ENCODE data around the gene AK9. TPM values are rescaled to one million over a fixed set of nuclear protein-coding genes. Genes with fewer than 3 reads are reported as not detected.

AK9 gene
- total RNA-seq, 1 donor from 2014 or later, result 4.5 TPM

GRCh38 chr6:109628158-109629000, 62.6 kb downstream of the AK9 start:
- no peak for DNase-seq (ENCODE audit: low read depth)
- TF ChIP-seq CTCF (conservative IDR thresholded peaks at IDR 0.05; ENCODE audit: low read depth, low read length), result no peak
- no peak overlapping the region for H3K4me3 ChIP-seq (ENCODE audit: low read depth, low read length)

- H3K4me3 ChIP-seq (ENCODE audit: low read depth, low read length), result no peak overlapping the region
- DNase-seq (ENCODE audit: low read depth), result no peak
- no peak for TF ChIP-seq CTCF (conservative IDR thresholded peaks at IDR 0.05; ENCODE audit: low read depth, low read length)
Observed at GRCh38 chr6:109626311-109626710, 64.7 kb downstream of the AK9 start.

GRCh38 chr6:109625199-109625598, 65.8 kb downstream of the AK9 start:
- no peak for TF ChIP-seq CTCF (conservative IDR thresholded peaks at IDR 0.05; ENCODE audit: low read depth, low read length)
- H3K4me3 ChIP-seq (ENCODE audit: low read depth, low read length), result no peak overlapping the region
- DNase-seq (ENCODE audit: low read depth), result no peak

- no peak for DNase-seq (ENCODE audit: low read depth)
- no peak overlapping the region for H3K4me3 ChIP-seq (ENCODE audit: low read depth, low read length)
- TF ChIP-seq CTCF (conservative IDR thresholded peaks at IDR 0.05; ENCODE audit: low read depth, low read length), result no peak
Observed at GRCh38 chr6:109623288-109623687, 67.7 kb downstream of the AK9 start.

- no peak for DNase-seq (ENCODE audit: low read depth)
- TF ChIP-seq CTCF (conservative IDR thresholded peaks at IDR 0.05; ENCODE audit: low read depth, low read length), result no peak
Observed at GRCh38 chr6:109612268-109612667, 78.7 kb downstream of the AK9 start.

GRCh38 chr6:109611502-109611901, 79.5 kb downstream of the AK9 start:
- no peak for TF ChIP-seq CTCF (conservative IDR thresholded peaks at IDR 0.05; ENCODE audit: low read depth, low read length)
- DNase-seq (ENCODE audit: low read depth), result no peak
- no peak overlapping the region for H3K4me3 ChIP-seq (ENCODE audit: low read depth, low read length)

More at GRCh38 chr6:109612268-109612667, 78.7 kb downstream of the AK9 start:
- no peak overlapping the region for H3K4me3 ChIP-seq (ENCODE audit: low read depth, low read length)

GRCh38 chr6:109610590-109610989, 80.4 kb downstream of the AK9 start:
- no peak for TF ChIP-seq CTCF (conservative IDR thresholded peaks at IDR 0.05; ENCODE audit: low read depth, low read length)
- no peak overlapping the region for H3K4me3 ChIP-seq (ENCODE audit: low read depth, low read length)
- no peak for DNase-seq (ENCODE audit: low read depth)

All from epithelial cell of proximal tubule (primary cell).